GM21360 (cell line): ENCODE results near the gene PWP2.

Source experiments
- ATAC-seq: cut with Tn5 transposase; IDR thresholded peaks from one replicate; pipeline ENCODE4 v1.9.1; 2021; ENCODE audit warnings: mild to moderate bottlenecking, moderate library complexity; ENCODE audit not compliant: unreplicated experiment

The PWP2 gene

DNA sequence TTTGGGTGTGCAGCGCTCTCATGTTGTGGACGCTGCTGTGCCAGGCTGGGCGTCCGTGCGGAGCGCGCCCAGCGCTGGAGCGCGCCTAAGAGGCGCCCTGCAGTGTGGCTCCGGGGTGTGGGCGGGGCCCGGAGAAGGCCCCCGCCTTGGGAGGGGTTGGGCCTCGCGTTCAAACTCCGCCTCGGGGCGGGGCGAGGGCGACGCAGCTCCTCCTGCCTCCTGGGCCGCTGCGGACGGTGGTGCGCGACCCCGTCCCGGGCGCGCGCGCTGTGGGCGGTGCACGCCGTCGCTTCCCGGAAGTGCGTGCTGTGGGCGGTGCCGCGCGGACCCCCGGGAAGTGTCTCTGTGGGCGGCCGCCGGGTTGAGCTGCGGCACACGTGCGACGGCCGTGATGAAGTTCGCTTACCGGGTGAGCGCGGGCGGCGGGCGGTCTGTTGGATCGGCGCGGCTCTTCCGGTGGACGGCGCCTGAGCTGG, at the start of gene PWP2:
TSS of gene PWP2 (plus strand) at position 374 of the 476 bp plus-strand sequence. CDS start at position 392, 18 bp downstream.
- ATAC-seq = peak; percentile 86

DNA sequence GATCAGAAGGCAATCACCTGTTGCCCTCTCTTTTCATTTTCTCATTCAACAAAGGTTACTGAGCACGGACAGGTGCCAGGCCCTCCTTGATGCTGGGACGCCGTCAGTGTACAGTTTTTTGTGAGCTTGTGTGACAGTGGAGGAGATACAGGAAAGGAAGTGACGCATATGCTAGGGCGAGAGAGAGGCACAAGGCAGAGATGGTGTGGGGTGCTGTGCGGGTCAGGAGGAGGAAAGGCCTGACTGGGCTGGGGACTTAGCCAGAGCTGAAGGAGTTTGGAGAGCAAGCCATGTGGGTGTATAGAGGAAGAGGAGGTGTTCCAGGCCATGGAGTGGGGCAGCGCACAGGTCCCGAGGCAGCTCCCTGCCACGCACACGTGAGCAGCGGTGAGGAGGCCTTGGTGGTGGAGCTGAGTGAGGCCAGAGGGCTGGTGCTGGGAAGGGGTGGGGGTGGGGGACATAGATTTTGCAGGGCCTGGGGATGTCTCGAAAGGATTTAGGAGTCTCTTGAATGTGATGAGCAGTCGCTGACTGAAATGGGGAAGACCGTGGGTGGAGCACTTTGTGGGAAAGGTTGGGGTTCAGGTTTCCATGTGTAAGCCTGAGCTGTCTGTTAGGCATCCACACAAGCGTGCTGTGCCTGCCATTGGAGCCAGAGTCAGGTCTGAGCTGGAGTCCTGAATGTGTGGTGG, 49.1 kb upstream of the PWP2 start:
- ATAC-seq = no peak

DNA sequence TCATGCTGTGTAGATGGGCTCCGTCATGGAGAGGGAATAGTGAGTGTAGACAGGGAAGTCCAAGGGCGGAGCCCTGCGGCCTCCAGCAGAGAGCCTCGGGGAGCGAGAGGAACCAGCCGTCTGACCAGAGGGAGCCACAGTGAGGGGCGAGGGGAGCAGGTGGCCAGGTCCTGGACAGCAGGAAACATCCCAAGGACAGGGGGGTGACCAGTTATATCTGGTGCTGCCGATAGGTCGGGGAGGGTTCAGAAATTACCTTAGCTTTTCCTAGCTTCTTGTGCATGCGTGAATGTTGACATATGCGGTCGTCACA, 48.6 kb upstream of the PWP2 start:
- no peak for ATAC-seq

DNA sequence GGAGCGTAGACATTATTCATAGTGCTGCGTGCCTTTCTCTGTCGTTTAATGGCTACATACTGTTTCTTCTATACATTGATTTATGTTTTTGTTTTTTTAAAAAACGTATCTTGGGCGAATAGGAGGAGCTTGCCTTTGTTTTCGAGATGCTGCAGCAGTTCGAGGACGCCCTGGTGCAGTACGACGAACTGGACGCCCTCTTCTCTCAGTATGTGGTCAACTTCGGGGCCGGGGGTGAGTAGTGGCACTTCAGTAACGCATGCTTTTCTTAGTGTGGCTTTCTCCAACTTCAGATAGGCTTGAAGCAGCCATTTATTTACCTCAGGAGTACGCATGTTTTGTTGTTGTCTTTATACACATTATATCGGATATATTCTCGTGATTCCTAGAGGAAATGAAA, 48.2 kb upstream of the PWP2 start:
- no peak for ATAC-seq

DNA sequence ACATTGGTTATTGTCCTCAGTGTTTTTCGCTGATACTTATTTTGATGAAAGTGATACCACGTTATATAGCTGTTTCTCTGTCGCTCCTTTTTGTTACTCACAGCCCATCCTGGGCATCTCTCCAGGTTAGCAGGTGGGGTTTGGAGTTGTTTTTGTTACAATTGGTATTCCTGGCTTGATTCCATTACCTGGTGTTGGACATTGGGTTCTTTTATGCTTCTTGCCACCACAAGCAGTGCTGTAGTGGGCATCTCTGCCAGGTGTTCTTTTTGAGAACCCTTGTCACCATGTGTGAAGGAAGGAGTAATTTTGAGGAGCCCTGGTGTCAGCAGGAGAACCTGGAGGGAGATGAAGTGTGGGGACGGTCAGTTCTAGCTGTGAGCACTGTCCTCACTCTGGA, 47.5 kb upstream of the PWP2 start:
- no peak for ATAC-seq

DNA sequence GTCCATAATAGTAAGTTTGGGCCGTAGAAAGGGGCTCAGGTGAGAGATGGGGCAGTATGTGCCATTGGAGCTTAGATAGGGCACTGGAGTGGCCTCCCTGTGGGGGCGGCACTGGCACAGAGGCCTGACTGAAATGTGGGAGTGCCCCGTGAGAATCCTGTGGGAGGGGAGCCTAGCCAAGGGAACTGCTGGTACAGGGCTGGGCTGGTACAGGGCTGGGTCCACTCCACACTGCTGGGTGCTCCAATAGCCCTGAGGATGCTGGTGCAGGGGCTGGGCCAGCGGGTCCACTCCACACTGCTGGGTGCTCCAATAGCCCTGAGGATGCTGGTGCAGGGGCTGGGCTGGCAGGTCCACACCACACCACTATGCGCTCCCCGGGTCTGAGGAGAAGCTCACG, 44.8 kb upstream of the PWP2 start:
- no peak for ATAC-seq

DNA sequence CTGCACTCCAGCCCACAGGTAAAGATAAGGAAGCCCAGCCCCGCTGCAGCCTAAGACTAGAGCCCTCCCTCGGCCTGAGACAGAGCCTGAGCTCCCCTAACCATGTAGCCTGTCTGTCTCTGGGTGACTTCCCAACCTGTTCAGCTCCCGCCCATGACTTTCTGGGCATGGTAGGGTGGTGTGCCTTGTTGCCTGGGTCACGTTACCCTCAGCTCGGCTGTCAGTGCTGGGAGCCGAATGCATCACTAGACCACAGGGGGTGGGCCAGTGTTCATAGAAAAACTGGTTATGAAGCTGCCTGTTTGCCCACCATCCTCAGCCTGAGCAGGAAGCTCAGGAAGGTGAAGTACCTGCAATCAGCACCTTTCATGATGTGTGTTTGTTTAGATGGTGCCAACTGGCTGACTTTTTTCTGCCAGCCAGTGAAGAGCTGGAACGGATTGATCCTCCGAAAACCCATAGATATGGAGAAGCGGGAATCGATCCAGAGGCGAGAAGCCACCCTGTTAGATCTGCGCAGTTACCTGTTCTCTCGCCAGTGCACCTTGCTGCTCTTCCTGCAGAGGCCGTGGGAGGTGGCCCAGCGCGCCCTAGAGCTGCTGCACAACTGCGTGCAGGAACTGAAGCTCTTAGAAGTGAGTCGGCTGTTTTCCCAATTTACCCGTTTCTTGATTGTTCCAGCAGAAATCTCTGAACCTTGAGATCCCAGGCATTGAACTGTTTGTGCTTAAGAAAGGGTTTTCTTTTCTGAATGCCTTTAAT, 43.9 kb upstream of the PWP2 start:
- no peak for ATAC-seq

DNA sequence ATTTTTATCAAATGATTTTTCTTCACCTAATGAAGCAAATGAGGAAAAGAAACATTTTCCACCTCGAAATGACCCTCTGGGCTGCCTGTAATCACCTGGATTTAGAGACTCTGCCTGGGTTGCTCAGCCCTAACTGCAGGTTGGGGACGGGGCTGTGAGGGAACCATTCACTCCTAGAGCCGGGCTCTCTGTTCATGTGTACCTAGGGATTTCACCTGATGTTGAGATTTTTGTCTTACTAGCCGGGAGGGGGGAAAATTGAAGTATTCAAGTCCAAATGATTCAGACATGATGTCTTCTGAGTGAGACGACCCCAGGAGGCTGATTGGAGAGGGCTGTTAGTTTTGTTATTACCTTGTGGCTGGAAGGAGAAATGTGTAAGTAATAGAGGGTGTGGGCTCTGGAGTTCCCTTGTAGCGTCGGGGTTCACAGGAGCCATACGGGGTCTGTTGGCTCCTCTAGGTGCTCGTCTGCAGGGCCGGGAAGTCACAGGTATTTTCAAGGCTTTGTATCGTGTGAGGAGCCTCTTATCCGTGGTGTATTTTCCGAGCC, 42.3 kb upstream of the PWP2 start:
- ATAC-seq = no peak

DNA sequence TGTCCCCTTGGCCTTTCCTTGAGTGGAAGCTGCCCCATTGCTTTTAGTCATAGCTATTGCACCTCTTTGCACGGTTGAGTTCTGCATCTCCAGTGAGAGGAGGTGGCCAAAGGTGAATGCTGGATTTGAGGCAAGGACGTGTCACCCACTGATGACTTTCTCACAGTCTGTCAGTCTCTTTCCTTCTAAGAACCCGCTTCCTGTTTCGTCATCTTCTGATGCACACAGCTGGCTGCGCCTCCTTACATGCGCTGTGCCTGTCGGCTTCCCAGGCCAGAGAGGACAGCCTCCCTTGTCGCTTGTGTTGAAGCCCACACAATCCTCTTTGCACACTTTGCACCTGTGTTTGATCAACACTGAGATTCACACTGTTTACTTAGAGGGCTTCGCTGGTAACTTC, 41.8 kb upstream of the PWP2 start:
- no peak for ATAC-seq

DNA sequence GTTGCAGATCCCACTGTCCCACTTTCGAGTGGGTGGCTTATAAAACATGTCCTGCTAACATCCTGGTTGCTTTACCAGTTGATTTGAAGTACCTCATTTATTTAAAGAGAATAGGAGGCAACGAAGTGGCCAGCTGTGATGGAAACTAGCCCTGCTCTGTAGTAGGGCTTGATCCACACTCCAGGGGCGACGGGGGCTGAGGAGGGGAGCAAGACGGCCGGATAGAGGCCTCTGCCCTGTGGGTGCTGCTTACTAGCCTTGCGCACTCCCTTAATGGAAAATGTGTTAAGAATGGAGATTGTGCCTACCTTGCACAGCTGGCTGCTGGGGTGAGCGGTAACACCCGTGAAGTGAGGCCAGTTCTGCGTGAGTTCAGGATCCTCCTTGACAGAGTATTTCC, 41.1 kb upstream of the PWP2 start:
- no peak for ATAC-seq

DNA sequence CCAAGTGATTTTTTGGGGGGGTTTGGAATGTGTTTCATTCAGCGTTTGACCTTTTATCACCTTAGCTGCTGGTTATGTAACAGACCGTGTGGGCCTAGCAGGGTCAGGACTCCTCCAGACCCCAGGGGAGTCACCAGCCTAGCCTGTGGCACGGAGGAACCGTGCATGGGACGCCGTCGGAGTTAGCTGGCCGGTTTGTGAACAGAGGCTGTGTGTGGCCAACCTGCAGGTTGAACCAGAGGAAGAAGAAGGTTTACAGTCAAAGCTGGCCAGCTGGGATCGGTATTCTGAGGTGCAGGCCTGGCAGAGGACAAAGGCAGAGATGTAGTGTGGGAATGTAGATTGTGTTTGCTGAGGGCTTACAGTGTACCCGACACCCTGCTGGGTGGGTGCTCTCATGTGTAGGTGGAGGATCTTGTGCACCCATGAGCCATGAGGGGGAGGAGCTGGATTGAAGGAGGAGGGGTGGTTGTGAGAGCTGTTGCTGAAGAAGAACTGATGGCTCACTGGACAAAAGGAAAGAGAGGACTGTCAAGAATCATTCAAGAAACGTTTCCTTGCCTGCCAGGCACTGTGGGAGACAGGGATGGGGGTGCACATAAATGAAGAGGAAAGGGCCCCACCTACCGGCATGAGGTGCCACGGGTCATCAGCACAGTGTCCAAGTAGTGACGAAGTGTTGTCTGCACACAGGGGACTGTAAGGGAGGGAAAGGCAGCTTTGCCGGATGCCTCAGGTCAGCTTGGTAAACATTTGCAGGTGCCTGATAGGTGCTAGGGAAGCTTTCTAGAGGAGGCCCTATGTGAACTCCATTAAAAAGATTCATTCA, 40.0 kb upstream of the PWP2 start:
- no peak for ATAC-seq

DNA sequence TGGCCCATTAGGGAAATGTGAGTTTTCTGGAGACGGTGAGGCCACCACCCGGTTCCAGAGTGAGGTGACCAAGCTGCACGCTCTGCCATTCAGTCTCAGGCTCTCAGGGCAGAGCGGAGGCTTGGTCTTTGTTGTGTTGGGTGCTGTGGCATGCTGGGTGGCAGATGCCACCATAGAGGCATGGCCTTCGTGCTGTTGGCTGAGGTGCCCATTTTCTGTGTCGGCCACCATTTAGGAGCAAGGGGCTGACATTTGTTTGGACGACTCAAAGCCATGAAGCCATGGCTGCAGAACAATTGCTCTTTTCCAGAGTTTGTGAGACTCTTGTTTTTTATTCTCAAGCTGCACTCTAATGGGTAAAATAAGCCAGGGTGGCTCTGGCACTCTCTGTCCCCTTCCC, 36.8 kb upstream of the PWP2 start:
- no peak for ATAC-seq

DNA sequence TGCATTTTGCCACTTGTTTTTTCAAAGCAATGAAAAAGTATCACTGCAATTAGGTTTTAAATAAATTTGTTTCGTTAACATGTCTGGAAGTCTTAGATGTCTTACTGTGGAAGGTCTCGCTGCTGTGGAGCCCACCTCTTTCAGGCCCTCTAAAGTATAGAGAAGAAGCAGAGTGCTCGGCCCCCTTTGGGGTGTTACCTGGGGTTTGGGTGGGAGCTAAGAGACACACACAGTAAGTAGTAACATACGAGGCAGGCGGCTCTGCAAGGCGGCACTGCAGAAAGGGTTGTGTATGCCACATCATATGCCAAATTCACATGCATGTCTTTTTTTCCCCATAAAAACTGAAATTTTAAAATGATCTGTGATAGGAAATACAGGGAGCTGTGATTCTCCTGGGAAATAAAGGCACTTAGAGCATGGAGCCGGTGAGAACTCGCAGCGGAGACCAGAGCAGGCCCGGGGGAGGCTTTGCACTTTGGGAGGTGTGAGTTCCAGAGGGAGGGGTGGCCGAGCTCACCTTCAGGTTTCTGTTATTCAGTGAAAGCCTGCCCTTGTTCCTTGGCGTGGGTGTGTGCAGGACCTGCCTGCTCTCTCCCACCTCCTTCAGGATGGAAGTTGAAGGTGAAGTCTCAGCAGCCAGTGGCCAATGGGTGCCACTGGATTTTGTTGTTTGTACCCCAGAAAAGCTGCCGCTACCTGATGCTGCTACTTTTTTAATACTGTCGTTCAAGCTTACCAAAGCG, 35.7 kb upstream of the PWP2 start:
- no peak for ATAC-seq

DNA sequence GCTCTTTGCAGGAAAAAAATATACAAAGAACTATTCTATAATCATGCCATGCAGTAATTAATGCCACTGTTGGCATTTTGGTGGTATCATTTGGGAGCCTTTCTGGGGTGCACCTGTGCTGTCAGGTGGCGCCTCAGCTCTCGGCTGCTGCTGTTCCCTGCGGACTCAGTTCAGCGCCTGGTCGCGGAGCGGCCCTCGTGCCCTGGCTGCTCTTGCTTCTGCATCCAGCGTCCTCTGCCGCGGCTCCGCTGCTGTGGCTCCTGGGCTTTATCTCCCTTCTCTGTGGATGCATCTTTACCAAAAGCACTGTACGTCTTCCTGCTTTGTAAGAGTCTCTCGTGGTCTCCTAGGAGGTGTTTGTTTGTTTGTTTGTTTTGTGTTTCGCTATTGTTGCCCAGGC, 35.1 kb upstream of the PWP2 start:
- no peak for ATAC-seq

DNA sequence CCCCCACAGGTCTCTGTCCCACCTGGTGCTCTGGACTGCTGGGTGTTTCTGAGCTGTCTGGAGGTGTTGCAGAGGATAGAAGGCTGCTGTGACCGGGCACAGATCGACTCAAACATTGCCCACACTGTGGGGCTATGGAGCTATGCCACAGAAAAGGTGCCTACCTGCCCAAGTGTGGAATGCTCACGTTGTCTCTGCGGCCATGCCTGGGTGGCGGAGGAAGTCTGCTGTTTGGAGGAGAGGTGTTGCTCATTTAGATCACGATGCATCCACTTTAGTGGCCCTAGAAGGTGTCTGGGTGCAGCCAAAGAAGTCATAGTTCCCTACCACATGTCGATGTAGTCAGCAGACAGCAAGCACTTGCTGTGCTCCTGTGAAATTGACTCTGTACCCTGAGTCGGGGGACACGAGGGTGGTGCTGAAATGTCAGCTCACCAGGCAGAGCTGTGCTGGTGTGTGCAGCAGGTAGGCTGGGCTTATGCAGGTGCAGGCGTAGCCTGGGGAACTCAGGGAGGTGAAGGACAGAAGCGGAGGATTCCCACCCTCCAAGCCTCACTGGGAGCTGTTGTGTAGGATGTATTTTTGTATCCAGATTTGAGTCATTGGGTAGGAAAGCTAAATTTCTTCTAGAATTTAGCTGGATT, 32.8 kb upstream of the PWP2 start:
- no peak for ATAC-seq

DNA sequence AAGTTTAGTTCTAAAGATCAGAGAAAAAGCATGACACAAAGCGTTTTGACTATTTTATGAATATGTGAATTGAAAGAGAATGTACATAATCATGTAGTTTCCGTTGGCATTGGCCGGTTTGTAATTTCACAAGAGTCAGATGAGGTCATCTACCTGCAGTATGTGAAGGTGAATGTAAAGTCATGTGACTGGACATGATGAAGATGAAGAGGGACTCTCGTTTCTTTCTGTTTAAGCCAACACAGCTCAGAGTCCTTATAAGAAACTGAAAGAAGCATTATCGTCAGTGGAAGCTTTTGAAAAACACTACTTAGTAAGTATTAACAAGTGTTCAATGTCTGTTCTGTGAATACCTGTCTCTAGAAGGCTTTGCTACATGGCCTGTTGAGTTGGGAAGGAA, 30.9 kb upstream of the PWP2 start:
- ATAC-seq = no peak

DNA sequence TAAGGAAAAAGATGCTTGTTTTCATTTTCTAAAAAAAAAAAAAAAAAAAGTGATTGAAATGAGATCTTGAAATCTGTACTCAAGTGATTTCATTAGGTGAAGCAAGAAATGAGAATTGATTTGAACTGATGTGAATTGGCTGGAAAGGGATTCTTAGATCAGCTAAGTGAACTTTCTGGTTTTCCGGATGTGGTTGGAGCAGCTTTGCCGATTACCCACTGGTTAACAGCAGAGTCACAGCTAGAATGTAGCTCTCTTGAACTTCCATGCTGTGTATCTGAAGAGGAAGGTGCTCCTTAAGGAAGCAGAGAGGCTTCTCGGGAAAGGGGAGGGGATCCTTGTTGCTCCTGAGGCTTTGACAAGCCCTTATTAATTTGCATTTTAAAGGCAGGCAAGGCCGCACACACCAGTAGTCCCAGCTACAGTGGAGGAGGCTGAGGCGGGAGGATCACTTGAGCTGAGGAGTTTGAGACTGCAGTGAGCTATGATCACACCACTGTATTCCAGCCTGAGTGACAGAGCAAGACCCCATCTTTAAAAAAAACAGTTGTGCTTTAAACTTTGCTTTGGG, 28.7 kb upstream of the PWP2 start:
- ATAC-seq = no peak

DNA sequence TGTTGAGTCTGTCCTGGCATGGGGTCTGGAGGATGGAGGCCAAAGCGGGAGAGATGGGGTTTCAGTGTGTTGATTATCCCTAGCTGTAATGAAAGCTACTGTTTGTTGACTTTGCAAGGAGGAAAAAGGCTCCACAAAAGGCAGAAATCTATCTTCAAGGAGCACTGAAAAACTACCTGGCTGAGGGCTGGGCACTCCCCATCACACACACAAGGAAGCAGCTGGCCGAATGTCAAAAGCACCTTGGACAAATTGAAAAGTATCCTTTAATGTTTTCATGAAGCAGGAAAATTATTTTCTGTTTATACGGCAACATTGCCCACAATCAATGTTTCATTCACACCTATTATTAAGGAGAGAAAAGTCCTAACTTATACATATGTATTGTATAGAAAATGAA, 27.8 kb upstream of the PWP2 start:
- no peak for ATAC-seq

DNA sequence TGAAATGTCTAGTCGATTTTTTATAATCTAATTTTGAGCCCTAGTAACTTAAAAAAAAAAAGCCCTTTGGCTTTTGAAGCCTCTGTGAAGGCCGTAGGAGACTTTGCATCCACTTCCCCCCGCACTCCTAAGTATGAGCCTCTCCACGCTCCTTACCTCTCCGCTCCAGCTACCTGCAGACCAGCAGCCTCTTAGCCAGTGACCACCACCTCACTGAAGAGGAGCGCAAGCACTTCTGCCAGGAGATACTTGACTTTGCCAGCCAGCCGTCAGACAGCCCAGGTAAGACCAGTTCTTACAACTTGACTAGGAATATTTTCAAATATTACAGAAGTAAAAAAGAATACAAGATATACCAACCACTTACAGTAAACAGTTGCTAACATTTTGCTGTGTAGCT, 27.4 kb upstream of the PWP2 start:
- no peak for ATAC-seq
